ENCODE measurements around the gene TCAIM.

GRCh38 chr3:44329946-44330345 is 8.6 kb upstream of the TCAIM start:
- TF ChIP-seq RFX5 (IDR thresholded peaks at IDR 0.05; ENCODE audit: low read length) (no peak), JUND (IDR thresholded peaks at IDR 0.05) (no peak), CTCF (IDR thresholded peaks at IDR 0.05) (no peak), MAX (IDR thresholded peaks at IDR 0.05; ENCODE audit: low read depth) (no peak), SMC3 (IDR thresholded peaks at IDR 0.05; ENCODE audit: low read depth, low read length) (no peak), MXI1 (IDR thresholded peaks at IDR 0.05; ENCODE audit: low read depth, low read length) (no peak), TCF12 (IDR thresholded peaks at IDR 0.05) (no peak), ZBTB33 (IDR thresholded peaks at IDR 0.05; ENCODE audit: borderline replicate concordance, low read depth) (no peak), REST (IDR thresholded peaks at IDR 0.05; ENCODE audit: low read depth, low read length) (no peak), GATA2 (CRISPR knock-in tag; IDR thresholded peaks at IDR 0.05) (no peak), USF2 (IDR thresholded peaks at IDR 0.05; ENCODE audit: borderline replicate concordance, low read depth, low read length) (no peak), FOXJ3 (CRISPR knock-in tag; IDR thresholded peaks at IDR 0.05) (no peak)

Data from SK-N-SH (cell line).